Lung microvascular endothelial cell (primary cell): ENCODE results near the gene HSPA9. TPM values are rescaled to one million over a fixed set of nuclear protein-coding genes. Genes with fewer than 3 reads are reported as not detected.
A peak's percentile ranks its signal among the peaks of the same experiment; 100 is the strongest.

Experiments
- DNase-seq, 2 donors: peaks; one replicate each; pipeline versions ENCODE4 v3.0.0 to v3.0.0-alpha.2; 2010; ENCODE audit warnings: low read depth in 2 of 2
- total RNA-seq: library from RNA; depleted of rRNA; stranded (reverse); fragments of >200 nt; gene quantifications from 2 replicates; pipeline ENCODE4 v1.2.1, GENCODE V29; 2014

The HSPA9 gene
- total RNA-seq = 156 and 187 TPM in 2 replicates

DNA sequence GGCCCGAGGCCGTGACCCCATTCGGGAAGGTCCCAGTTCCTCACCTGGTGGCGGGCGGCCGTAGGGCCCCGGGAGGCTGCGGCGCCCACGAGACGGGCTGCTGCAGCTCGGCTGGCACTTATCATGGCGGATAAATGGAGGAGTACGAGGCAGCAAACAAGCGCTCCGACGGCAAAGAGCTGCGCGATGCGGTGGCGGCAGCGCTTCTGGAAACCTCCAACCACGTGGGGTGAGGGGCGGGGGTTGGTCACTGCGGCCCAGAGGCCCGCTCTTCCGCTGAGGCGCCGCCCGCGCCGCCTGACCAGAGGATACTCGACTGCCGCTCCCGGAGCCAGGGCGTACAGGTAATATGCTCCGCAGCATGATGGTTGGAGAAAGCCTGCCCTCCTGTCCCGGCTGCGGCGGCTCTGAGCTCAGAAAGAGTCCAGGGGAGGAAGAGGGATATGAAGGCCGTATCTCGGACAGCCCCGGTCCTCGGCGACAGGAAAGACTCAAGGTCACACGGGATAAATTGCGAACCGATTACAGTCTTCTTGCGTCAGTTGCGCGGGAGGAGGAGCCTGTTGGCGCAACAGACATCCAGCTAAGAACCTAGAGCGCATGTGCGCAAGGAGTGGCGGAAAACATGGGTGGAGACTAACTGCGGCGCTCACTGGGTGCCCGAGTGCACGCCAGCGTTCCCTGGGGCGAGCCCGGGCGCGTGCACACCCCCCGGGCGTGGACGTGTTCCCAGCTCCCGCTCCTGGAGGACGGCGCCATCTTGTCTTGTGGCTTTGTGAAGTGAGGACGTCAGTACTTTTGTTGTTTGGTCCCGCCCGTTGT lies at the start of gene HSPA9:
HSPA9 (minus strand) TSS at position 208 of the 822 bp plus-strand sequence; CDS start at position 125, 83 bp downstream.
- DNase-seq = peak; percentile 100

DNA sequence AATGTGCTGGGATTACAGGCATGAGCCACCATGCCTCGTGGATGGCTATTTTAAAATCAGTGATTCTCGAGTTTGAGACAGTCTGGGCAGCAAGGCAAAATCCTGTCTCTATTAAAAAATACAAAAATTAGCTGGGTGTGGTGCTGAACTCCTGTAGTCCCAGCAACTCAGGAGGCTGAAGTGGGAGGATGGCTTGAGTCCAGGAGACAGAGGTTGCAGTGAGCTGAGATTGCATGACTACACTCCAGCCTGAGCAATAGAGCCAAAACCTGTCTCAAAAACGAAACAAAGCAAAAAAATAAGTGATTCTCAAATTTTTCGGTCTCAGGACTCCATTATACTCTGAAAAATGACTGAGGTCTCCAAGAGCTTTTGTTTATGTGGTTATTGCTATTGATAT lies 47.9 kb upstream of the HSPA9 start:
- no peak for DNase-seq

DNA sequence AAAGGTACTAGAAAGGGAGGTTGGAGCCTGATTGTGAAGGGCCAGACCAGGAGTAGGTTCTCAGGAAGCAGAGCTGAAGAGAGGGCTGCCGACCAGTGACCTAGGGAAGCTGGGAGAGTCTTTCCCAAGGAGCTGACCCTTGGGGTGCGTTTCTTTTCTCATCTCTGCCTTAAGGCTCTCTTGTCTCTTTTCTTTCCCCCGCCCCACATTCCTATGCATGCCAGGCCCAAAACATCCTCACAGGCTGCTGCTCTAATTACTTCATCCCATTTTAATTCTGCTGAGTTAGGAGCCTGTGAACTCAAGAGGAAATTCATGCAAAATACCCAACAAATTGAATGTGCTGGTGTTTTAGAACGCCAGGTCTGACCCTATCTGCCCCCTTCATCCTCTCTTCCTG lies 46.9 kb upstream of the HSPA9 start:
- DNase-seq = no peak

DNA sequence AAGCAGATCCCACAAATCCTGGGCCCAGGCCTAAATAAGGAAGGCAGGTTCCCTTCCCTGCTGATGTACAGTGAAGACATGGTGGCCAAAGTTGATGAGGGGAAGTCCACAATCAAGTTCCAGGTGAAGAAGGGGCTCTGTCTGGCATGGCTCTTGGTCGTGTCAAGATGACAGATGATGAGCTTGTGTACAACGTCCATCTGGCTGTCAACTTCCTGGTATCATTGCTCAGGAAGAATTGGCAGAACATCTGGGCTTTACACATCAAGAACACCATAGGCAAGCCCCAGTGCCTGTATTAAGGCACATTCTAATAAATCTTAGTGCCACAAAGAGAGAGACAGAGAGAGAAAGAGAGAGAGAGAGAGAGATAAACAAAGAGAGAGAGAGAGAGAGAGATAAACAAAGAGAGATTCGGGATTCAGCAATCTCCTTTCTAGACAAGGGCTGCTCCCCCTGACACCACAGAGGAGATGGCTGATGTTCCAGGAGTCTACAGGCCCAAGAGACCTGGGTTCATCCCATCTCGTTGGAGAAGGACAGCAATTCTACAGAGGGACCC lies 45.5 kb upstream of the HSPA9 start:
- no peak for DNase-seq

DNA sequence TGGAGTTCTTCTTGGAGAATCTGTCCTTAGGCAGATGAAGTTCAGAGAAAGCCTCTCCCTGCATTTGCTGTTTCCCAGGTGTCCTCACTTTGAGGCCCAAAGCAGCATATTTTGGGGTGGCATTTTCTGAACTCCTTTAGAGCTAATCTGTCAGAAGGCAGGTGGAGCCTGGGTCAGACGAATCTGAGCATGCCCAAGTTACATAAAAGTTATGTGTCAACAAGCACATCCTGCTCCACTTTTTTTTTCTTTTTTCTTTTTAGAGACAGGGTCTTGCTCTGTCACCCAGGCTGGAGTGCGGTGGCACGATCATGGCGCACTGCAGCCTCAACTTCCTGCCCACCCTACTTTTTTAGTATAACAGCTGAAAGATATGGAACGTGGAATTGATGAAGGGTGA lies 41.3 kb upstream of the HSPA9 start:
- DNase-seq = no peak

DNA sequence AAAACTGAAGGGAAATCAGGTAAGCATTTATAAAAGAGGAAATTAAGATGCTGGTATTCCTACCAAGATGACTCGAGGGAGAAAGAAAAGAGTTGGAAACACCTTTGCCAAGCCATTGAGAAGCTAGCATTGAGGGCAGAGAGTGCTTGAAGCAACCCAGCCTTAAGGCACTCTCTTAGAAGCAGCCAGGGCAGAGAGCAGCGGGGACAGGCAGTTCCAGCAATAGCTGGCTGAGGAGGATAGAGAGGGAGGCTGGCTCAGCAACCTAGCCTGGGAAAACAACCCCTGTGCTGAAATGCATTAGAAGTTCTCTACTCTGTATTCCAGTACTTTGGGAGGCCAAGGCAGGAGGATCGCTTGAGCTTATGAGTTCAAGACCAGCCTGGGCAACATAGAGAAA lies 40.3 kb upstream of the HSPA9 start:
- DNase-seq = no peak

DNA sequence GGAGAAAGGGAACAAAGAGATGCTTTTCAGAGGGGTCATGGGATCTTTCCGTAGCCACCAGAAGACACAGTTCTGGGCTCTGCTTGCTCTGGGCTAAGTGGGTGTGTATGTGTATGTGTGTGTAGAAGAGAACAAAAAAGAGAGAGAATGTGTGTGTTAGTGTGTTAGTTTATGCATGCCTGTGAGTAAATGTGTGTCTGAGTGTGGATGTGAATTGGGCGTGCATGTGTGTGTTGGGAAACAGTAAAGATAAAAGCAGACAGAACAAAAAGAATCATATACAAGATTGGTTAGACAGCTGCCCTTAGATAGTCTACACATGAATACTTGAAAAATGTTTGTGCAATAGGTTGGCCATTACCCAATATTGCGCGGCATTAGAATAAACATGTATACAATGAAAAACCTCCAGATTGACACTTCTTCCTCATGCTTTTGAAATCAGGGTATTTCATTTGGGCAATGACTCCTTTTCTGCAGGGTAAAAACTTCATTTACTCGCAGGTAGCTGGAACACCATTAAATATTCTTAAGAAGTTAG lies 36.5 kb upstream of the HSPA9 start:
- peak in 1 of 2 donors; percentile 45 for DNase-seq

DNA sequence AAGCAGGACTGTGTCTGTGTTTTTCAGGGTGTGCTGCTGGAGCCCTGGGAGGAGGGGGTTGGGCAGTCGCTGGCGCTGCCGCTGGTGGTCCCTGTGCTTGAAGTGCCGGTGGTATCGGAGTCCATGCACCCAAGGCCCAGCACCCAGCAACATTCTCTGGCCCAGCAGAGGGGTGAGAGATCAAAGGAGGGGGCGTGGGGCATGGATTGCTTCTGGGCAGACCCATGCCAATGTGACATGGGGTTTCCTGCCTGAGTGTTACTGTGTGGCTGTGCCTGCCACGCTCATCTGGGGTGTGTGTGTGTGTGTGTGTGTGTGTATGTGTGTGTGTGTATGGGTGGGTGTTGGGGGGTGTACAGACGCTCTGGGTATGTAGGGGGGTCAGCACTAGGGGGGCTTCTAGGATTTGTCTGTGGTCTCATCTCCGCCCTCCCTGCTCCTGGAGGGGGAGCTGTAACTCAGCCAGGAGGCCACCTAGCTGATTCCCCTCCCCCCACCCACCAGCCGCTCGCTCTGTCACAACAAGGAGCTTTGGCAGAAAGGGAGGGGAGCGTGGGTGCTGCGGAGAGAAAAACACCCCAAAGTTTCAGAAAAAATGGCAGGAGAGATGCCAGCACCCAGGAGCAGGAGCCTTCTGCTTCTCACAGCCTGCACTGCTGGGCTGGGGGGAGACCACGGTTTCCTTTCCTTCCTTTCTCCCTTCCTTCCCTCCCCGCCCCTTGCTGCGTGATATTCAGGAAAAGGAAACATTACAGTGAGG lies 35.9 kb upstream of the HSPA9 start:
- peak in 1 of 2 donors; percentile 38 for DNase-seq

DNA sequence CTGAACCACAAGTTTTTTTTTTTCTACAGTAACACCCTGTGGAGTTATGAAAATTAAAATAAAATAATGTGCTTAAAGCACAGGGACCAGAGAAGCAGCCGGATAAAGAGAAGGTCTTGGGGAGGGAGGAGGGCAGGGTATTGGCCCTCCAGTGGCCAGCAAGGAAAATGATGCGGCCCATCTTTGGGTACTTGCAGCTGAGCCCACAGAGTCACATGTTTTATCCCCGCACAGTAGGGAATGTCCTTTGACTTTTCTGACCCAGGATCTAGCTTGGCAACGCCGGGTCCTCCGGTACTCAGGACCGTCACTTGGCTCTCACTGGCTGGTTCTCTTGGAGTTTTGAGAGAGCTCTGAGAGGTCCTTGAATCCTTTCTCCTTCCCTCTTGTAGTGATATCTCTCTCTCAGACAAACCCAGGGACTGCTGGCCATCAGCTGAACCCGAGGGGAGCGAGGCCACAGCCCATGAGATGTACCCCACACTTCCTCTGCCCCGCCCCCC lies 35.3 kb upstream of the HSPA9 start:
- no peak for DNase-seq

DNA sequence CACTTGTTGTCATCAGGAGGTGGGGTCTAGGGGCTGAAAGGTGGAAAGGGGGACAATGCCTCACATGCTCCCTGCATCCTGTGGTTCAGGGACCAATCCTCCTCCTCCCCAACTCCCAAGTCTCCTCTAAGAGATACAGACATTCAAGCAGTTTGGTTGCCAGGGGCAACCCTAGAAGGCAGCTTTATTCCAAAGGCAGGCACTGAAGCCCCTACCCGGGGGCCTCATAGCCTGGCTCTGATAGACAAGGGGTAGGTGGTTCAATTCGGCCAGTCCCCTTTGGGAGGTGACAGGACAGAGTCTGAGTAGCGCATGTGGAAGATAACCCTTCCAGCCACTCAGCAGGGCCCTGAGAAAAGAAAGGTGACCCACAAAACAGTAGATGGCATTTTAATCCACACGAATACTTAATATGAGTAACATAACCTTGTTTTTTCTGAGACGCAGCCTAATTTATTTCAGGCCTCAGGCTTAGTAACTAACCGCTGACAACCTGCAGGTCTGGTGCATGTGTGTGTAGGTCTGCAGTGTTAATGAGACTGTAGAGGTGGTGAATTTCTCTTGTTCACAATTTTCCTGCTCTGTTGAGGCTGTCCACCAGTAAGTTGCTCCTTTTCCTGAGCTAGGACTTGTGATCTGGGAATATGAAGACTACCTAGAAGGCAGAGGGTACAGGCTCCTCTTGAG lies 31.3 kb upstream of the HSPA9 start:
- DNase-seq = no peak

DNA sequence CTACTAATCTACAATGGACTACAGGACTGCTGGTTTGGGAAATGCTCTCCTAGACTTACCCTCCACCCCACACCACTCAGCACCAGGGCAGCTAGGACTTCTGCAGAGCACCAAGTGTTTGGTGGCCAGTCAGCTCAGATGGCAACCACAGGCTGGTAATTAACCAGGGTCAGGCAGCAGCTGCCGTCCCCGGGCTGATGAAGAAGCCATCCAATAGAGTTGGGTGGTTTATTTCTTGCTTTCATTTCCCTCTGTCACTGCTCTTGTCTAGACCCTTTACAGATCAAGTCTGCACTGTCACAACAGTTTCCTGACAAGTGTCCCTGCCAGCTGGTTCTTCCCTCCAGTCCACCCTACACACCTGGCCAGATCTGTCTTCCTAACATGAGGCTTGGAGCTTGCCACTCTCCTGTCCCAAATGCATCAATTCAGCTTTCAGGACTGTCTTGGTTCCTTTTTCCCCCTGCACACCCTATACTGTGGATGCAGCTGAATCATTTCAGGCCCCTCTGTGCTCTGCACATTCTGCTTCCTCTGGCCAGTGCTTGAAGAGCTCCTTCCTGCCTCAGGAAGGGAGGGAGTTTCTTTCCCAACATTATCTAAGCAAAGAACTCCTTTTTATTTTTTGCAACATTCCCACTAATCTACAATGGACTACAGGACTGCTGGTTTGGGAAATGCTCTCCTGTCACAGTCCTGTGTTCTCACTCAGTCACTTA lies 30.2 kb upstream of the HSPA9 start:
- peak in 1 of 2 donors; percentile 53 for DNase-seq

DNA sequence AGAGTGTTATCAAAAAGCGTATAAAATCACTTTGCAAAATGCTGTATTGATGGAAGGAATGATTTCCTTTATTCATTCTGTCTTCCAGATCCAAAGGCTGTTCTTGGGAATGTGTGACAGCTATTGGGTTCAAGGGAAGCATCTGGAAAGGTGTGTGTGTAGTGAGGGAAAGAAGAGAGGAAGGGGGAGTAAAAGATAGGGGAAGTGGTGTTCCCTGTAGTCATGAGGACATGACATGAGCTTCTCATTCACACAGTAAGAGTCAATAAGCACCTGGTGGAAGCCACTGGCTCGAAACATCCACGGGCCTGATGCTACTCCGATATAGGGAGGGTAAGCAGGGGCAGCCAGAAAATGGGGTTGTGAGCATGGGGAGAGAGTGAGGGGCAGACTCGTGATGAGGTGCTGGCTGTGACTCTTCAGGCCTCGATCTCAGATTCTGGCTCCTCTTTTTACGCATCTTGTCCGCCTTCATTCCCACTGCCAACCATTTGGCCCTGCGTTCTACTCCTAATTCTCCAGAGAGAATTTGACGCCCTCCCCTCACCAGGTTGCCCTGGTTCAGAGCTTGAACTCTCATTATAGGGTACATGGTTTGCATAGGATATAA lies 29.1 kb upstream of the HSPA9 start:
- no peak for DNase-seq

DNA sequence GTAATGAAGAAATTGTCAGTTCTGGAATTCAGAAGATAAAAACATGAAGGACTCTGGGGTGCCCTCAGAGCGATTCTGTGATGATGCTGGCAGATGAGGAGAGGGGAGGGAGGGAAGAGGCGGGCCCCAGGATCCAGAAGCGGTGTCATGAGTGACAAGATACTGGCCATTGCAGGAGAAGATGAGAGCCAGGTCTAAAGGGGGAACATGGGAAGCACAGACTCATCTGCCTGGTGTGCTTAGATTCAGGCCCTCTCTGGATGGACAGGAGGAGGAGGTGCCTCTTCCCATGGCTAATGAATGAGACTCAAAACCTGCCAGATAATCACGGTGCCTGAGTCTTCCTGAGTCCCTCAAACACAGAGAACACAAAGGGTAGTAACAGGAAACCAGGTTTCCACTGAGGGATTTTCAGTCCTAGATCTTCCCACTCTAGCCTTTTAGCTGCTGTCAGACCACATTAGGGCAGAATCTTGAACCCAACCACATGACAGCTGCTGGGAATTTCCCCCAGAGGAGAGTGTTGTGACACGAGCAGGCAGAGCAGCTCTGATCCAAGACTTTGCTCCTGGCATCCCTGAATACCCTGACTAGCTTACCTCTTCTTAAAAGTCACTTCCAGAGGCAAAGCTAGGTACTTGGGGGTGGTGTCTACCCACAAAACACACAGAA lies 28.2 kb upstream of the HSPA9 start:
- peak in 1 of 2 donors; percentile 39 for DNase-seq

DNA sequence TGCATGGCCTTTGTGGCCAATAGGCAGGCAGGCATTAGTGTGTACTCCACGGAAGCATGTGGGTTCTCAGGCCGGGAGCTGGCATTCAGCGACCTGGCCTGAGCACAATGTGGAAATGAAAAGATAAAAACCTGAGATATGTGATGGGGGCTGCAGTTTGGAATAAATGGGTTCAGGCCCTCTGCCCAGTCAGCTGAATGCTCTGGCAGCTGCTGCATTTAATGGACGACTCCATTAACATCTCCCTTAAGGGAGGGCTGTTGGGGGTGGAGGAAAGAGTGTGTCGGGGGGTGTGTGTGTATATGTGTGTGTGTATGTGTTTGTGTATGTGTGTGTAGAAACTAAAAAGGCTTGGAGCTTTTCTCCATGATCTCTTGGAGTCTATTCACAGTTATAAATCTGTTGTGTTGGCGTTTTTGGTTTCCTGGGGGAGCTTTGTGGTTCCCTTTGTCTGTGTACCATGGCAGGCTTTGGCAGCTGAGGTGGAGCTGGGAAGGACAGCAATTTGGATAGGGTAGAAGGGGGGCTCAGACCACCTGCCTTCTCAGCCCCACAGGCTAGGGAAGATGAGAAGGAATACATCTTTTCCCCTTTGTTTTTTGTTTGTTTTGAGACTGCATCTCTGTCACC lies 27.3 kb upstream of the HSPA9 start:
- no peak for DNase-seq

DNA sequence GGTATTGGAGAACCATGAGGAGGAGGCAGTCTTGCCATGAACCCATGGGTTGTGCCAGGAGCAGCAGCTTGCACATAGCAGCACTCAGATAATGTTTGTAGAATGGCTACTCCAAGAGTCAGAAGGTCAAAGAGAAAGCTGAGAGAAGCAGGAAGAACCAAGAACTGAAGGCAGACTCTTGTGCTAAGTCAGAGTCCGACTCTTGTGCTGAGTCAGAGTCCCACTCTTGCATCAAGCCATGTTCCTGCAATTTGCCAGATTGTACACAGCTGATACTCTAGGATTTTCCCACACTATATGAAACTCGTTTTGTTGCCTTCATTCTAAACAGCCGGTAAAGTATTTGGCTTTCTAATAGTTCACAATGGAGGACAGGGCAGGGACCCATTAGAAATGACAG lies 26.2 kb upstream of the HSPA9 start:
- peak in 1 of 2 donors; percentile 65 for DNase-seq

DNA sequence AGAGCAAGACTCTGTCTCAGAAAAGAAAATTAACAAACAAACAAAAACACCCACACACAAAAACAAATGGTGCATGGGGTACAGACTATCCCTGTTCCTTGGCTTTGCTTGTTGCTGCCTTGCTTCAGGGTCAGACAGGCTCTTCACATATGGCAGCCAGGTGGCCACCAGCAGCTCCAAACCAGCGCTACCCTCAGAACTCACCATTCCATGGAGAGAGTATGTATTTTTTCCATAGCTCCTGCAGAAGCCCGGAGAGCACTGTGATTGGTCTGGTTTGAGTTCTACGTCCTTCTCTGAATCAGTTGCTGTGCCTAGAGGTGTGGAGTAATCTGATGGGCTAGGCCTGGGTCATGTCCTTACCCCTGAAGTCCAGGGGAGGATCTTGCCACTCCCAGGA lies 25.2 kb upstream of the HSPA9 start:
- no peak for DNase-seq

DNA sequence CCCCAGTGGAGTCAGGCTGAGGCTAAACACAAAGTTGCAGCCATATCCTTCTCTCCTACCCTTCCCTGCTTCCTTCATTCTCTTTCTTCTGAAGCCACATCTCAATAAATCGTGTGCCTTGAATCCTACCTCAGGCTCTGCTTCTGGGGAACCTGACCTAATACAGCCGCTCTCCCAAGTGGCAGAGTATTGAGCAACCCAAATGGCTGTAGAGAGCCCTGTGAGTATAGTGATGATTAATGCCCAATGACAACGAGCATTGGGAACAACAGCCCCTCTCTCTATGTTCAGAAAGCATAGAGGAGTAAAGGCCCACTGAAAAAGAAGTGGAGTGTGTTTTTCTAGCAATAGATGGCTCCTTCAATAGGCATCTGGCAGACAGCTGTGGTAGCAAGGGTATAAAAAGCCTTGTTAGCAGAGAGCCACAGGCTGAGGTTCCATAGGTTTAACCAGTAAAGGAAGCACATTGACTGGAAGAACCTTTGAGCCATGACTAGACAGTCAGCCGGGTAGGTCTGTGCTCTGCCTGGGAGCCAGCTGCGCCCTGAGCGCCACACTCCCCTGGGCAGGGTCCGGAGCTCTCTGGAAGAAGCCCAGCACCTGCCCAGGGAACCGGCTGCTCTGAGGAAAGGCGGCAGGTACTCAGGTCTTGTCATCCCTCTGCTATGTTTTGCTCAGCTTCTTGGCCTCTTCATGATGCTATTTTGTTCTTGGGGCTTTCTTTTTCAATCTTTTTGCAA lies 22.6 kb upstream of the HSPA9 start:
- DNase-seq = no peak

DNA sequence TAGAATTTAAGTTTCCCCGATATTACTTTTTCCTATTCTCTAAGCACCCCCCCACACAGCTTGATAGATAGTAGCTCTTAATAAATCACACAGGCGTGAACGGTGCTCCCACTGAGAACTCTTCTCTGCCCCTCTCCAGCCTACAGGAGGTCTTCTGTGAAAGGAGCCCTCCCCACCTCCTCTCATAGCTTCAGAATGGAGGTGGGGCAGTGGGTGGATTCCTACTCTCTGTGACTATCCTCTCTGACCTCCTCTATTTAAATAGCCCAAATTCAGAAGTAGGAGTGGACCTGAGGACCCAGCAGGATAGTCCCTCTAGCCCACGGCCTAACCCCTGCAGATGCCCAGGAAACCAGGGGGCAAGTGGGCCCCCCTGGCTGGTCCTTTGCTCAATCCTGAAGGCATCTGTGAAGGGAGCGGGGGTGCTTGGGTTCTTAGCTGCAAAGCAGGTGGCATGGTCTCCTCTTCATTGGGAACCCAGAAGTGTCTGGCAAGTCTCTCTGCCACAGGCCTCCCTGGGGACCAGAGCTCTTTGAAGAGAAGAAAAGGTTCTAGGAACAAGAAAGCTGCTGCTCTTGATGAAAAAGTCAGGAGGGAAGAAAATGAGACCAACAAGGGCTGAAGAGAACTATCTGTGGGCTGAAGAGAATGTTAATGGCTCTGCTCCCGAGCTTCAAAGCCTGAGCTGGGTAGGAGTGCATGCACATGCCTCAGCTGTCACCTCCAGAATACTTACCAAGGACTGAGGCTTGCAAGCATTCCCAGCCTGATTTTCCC lies 21.1 kb upstream of the HSPA9 start:
- DNase-seq = no peak
